Measurements from ENCODE around the gene DYNLRB1. TPM values are rescaled to one million over a fixed set of nuclear protein-coding genes. Genes with fewer than 3 reads are reported as not detected.
A peak's percentile ranks its signal among the peaks of the same experiment; 100 is the strongest.

The DYNLRB1 gene
- total and polyA plus RNA-seq, 12 donors = 132 to 408 (median 152) TPM

- Histone ChIP-seq H3K4me3 (no peak overlapping the region), H3K27me3 (no peaks in the 10 kb centered on the region), H3K4me1 (peaks cover 0 to 37% (median 14%) of the 10 kb centered on the region in 9 donors), H3K36me3 (peaks cover 0 to 78% (median 46%) of the 10 kb centered on the region in 9 donors), H3K9me3 (no peaks in the 10 kb centered on the region), H3K27ac (no peak overlapping the region)
- 96 to 100% methylated on average over 8 of the region's 8 CpGs for WGBS, 2 donors
- intact Hi-C loops (cut with DNase I) = loop anchor here in 9 of 10 donors (5.0 to 10.0 kb wide), 3 partner anchors 165 to 215 kb away; partner anchors contain the start of gene TP53INP2 (in 1 of the 9)
- DNase-seq (no peak), ATAC-seq (no peak)
- no peak for TF ChIP-seq CTCF (IDR thresholded peaks at IDR 0.05)
Observed at GRCh38 chr20:34539756-34540155, 23.5 kb downstream of the DYNLRB1 start.

GRCh38 chr20:34540596-34541263 is 24.5 kb downstream of the DYNLRB1 start:
- TF ChIP-seq CTCF (IDR thresholded peaks at IDR 0.05) = no peak
- WGBS, 2 donors = 68 to 70% methylated on average over 15 of the region's 15 CpGs
- no peak for DNase-seq
- ATAC-seq = peak in 2 of 8 donors; percentile 24 to 27
- H3K27me3 ChIP-seq = no peaks in the 10 kb centered on the region
- intact Hi-C loops (cut with DNase I) = loop anchor here in 2 of 10 donors (5.0 kb wide), 1 partner anchor 167 kb away; no protein-coding TSS in a partner anchor
- no peaks in the 10 kb centered on the region for H3K9me3 ChIP-seq
- peak overlapping the region in 6 of 10 donors; percentile 19 to 62 (median 27) for H3K27ac ChIP-seq
- H3K36me3 ChIP-seq = peaks cover 0 to 69% (median 37%) of the 10 kb centered on the region in 9 donors
- H3K4me1 ChIP-seq = peaks cover 0 to 38% (median 15%) of the 10 kb centered on the region in 9 donors
- H3K4me3 ChIP-seq = no peak overlapping the region

GRCh38 chr20:34541264-34541901 is 25.2 kb downstream of the DYNLRB1 start:
- H3K27ac ChIP-seq = peak overlapping the region in 6 of 10 donors; percentile 19 to 62 (median 27)
- no peak for DNase-seq
- H3K36me3 ChIP-seq = peaks cover 0 to 62% (median 30%) of the 10 kb centered on the region in 9 donors
- no peak overlapping the region for H3K4me3 ChIP-seq
- H3K4me1 ChIP-seq = peaks cover 0 to 38% (median 15%) of the 10 kb centered on the region in 9 donors
- WGBS, 2 donors = 77 to 82% methylated on average over 13 of the region's 13 CpGs
- no peak for ATAC-seq
- intact Hi-C loops (cut with DNase I) = loop anchor here in 2 of 10 donors (5.0 kb wide), 1 partner anchor 166 kb away; no protein-coding TSS in a partner anchor
- H3K9me3 ChIP-seq = no peaks in the 10 kb centered on the region
- H3K27me3 ChIP-seq = no peaks in the 10 kb centered on the region
- TF ChIP-seq CTCF (IDR thresholded peaks at IDR 0.05) = no peak

- Histone ChIP-seq H3K4me1 (peaks cover 0 to 38% (median 15%) of the 10 kb centered on the region in 9 donors), H3K27me3 (no peaks in the 10 kb centered on the region), H3K36me3 (peaks cover 0 to 57% (median 26%) of the 10 kb centered on the region in 9 donors), H3K9me3 (no peaks in the 10 kb centered on the region), H3K4me3 (no peak overlapping the region), H3K27ac (peak overlapping the region in 3 of 10 donors; percentile 19 to 62 (median 49))
- TF ChIP-seq CTCF (IDR thresholded peaks at IDR 0.05) = no peak
- DNase-seq = no peak
- no peak for ATAC-seq
- 75 to 76% methylated on average over 16 of the region's 16 CpGs for WGBS, 2 donors
- intact Hi-C loops (cut with DNase I) = loop anchor here in 2 of 10 donors (5.0 kb wide), 1 partner anchor 165 kb away; no protein-coding TSS in a partner anchor
Observed at GRCh38 chr20:34541917-34542316, 25.7 kb downstream of the DYNLRB1 start.

All from heart right ventricle (tissue), 16 donors.